CD14-positive monocyte (primary cell): Measurements from ENCODE around the gene ADAMTS13. TPM values are rescaled to one million over a fixed set of nuclear protein-coding genes. Genes with fewer than 3 reads are reported as not detected.
A peak's percentile ranks its signal among the peaks of the same experiment; 100 is the strongest.

ENCODE experiments used
- DNase-seq, 3 donors: peaks; one replicate each; pipeline ENCODE4 v3.0.0-alpha.2; 2011 to 2022
- H2AFZ ChIP-seq: 2 replicates; pipeline ENCODE4 v1.6.0; 2012; ENCODE audit warnings: mild to moderate bottlenecking, low read depth, low read length, inconsistent platforms; ENCODE audit not compliant: insufficient read depth, poor library complexity, severe bottlenecking
- H3K27ac ChIP-seq, 2 donors: 1 replicate in 1 of 2; 2 replicates in 1 of 2; pipeline ENCODE4 v1.5.1; 2012 to 2013; ENCODE audit warnings: low read length in 2 of 2, control low read depth in 1 of 2, inconsistent platforms in 1 of 2, low read depth in 1 of 2, mild to moderate bottlenecking in 1 of 2
- H3K27me3 ChIP-seq, 2 donors: one replicate each; pipeline versions ENCODE4 v1.6.0 to v1.6.1; 2011 to 2013; ENCODE audit warnings: low read length in 2 of 2; ENCODE audit not compliant: control insufficient read depth in 2 of 2, insufficient read depth in 2 of 2
- H3K36me3 ChIP-seq, 2 donors: replicated peaks in 1 of 2; 1 replicate in 1 of 2; 2 replicates in 1 of 2; pipeline versions ENCODE4 v1.5.1 to v1.6.1; 2012 to 2013; ENCODE audit warnings: low read length in 2 of 2, control low read depth in 1 of 2, inconsistent platforms in 1 of 2, mild to moderate bottlenecking in 1 of 2; ENCODE audit not compliant: insufficient read depth in 2 of 2, control insufficient read depth in 1 of 2
- H3K4me1 ChIP-seq, 2 donors: 1 replicate in 1 of 2; 2 replicates in 1 of 2; pipeline versions ENCODE4 v1.5.1 to v1.6.1; 2012 to 2013; ENCODE audit warnings: low read length in 2 of 2, control low read depth in 1 of 2, inconsistent platforms in 1 of 2, mild to moderate bottlenecking in 1 of 2, moderate library complexity in 1 of 2; ENCODE audit not compliant: insufficient read depth in 2 of 2, control insufficient read depth in 1 of 2
- H3K4me2 ChIP-seq: replicated peaks from 2 replicates; pipeline ENCODE3; 2012; ENCODE audit warnings: low read length, moderate library complexity, mild to moderate bottlenecking; ENCODE audit not compliant: poor library complexity, severe bottlenecking; ENCODE audit errors: extremely low read depth
- H3K4me3 ChIP-seq, 3 experiments: fragments of 200-600 bp in 1 of 3; sonication (generic) in 1 of 3; replicated peaks in 1 of 3; 1 replicate in 2 of 3; 2 replicates in 1 of 3; pipeline ENCODE4 v1.5.1; 2011 to 2013; ENCODE audit warnings: low read length in 3 of 3, mild to moderate bottlenecking in 3 of 3, control low read depth in 2 of 3, low read depth in 2 of 3, inconsistent platforms in 1 of 3, moderate library complexity in 1 of 3
- H3K79me2 ChIP-seq: 2 replicates; pipeline ENCODE4 v1.6.0; 2012; ENCODE audit warnings: mild to moderate bottlenecking, control low read depth, inconsistent platforms, low read length, moderate library complexity; ENCODE audit not compliant: insufficient read depth
- H3K9ac ChIP-seq: 2 replicates; pipeline ENCODE4 v1.6.0; 2017; ENCODE audit warnings: low read length, mild to moderate bottlenecking; ENCODE audit not compliant: insufficient read depth, poor library complexity, severe bottlenecking
- H3K9me3 ChIP-seq, 2 donors: replicated peaks in 1 of 2; 1 replicate in 1 of 2; 2 replicates in 1 of 2; pipeline versions ENCODE4 v1.5.1 to v1.6.1; 2012 to 2013; ENCODE audit warnings: low read length in 2 of 2, control low read depth in 1 of 2; ENCODE audit not compliant: control insufficient read depth in 1 of 2, insufficient read depth in 1 of 2
- H4K20me1 ChIP-seq: 2 replicates; pipeline ENCODE4 v1.6.0; 2012; ENCODE audit warnings: mild to moderate bottlenecking, low read length, control low read depth, moderate library complexity; ENCODE audit not compliant: insufficient read depth
- H3K27ac Mint-ChIP-seq, 7 donors: one replicate each; pipeline ENCODE4 v1.8.0; 2020; ENCODE audit warnings: mild to moderate bottlenecking in 7 of 7, mixed read lengths in 7 of 7, moderate library complexity in 6 of 7, inconsistent platforms in 2 of 7
- H3K27me3 Mint-ChIP-seq, 3 donors: one replicate each; pipeline ENCODE4 v1.8.0; 2021 to 2022; ENCODE audit warnings: low read depth in 3 of 3, mild to moderate bottlenecking in 3 of 3, mixed read lengths in 3 of 3, moderate library complexity in 3 of 3, inconsistent platforms in 1 of 3
- H3K36me3 Mint-ChIP-seq, 2 donors: one replicate each; pipeline ENCODE4 v1.8.0; 2020; ENCODE audit warnings: mixed read lengths in 2 of 2, inconsistent platforms in 1 of 2, mild to moderate bottlenecking in 1 of 2
- H3K4me1 Mint-ChIP-seq: one replicate; pipeline ENCODE4 v1.8.0; 2020; ENCODE audit warnings: mild to moderate bottlenecking, mixed read lengths
- H3K4me3 Mint-ChIP-seq, 2 donors: one replicate each; pipeline ENCODE4 v1.8.0; 2020; ENCODE audit warnings: mild to moderate bottlenecking in 2 of 2, mixed read lengths in 2 of 2, moderate library complexity in 1 of 2
- H3K9me3 Mint-ChIP-seq, 7 donors: one replicate each; pipeline ENCODE4 v1.8.0; 2020 to 2022; ENCODE audit warnings: mixed read lengths in 7 of 7, mild to moderate bottlenecking in 6 of 7, moderate library complexity in 6 of 7, inconsistent platforms in 2 of 7
- WGBS: methylation state at CpG from one replicate; pipeline ENCODE4 v1.1.5; 2013; ENCODE audit warnings: missing lambda C conversion rate; ENCODE audit not compliant: insufficient coverage; 5-methylcytosine and 5-hydroxymethylcytosine counted together
- intact Hi-C, 2 donors: fragments of 100-400 bp; cut with micrococcal nuclease; formaldehyde crosslinking; loops; one replicate each; pipeline versions ENCODE4 v1.15.0 to v1.15.1; 2023
- polyA plus RNA-seq, 3 donors: library from polyadenylated mRNA; depleted of rRNA in 1 of 3; unstranded in 2 of 3; stranded (reverse) in 1 of 3; fragments of 300-500 nt in 2 of 3; fragments of >200 nt in 1 of 3; fragmentation: Illumina TruSeq in 2 of 3; gene quantifications; 1 replicate in 2 of 3; 2 replicates in 1 of 3; pipeline ENCODE4 v1.2.3, GENCODE V29; 2012 to 2021
- TF ChIP-seq, protein P1 (sequence below): fragments of 200-600 bp; IDR thresholded peaks from one replicate; pipeline ENCODE4 v1.8.0; 2022; ENCODE audit warnings: antibody characterized with exemption, mild to moderate bottlenecking

The ADAMTS13 gene
- polyA plus RNA-seq, 3 donors, result 0.77 TPM; not detected in 2

DNA sequence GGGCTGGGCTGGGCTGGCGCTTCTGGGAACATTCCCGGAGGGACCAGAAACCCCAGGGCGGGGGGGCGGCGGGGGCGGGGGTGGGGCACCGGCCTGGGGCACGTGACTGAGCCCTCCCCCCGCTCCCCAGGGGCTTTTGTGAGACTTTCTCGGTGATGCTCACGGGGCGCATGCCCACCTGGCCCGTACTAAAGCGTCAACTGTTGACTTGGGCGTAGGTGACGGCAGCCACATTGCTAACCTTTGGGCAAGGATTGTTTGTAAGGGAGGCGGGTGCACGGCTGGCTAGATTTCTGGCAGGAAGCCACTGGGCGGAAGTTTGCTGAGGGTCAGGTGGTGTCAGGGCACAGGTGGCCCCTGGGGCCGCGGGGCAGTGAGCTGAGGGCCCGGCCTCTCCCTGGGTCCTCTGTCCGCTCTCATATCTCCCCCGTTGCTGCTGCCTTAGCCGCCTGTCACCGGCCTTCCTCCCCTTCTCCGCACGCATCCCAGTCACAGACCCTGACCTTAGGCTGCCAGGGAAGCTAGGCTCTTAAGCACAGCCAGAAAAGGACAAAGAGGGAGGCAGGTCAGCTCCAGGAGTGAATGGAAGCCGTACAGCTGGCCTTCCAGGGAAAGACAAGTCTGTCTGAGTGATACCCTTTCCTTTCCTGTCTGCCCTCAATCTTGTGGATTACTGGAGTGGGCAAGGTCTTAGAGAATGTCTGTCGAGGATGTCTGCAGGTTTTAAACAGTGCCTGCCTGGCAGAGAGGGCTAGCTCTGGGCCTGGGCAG is 38.4 kb downstream of the ADAMTS13 start:
- peaks cover 17 to 22% of the 10 kb centered on the region in 2 donors for H3K4me1 ChIP-seq
- H3K27ac Mint-ChIP-seq, result peak overlapping the region in 1 of 7 donors; percentile 54
- intact Hi-C loops, result loop anchor here in 1 of 2 donors (1.0 kb wide), 1 partner anchor 18 kb away; no protein-coding TSS in a partner anchor

GRCh38 chr9:133461975-133462374 is 39.8 kb downstream of the ADAMTS13 start:
- Histone ChIP-seq H3K79me2 (no peaks in the 10 kb centered on the region), H3K36me3 (no peaks in the 10 kb centered on the region), H3K4me3 (no peak overlapping the region), H3K27ac (no peak overlapping the region), H3K4me2 (no peak overlapping the region), H2AFZ (no peak overlapping the region), H4K20me1 (peaks cover 20% of the 10 kb centered on the region), H3K4me1 (peaks cover 17 to 22% of the 10 kb centered on the region in 2 donors), H3K27me3 (peaks cover 0 to 9% of the 10 kb centered on the region in 2 donors), H3K9me3 (no peaks in the 10 kb centered on the region), H3K9ac (no peak overlapping the region)
- Mint-ChIP-seq H3K9me3 (peaks cover 0 to 1% (median 0%) of the 10 kb centered on the region in 7 donors), H3K27ac (peak overlapping the region in 1 of 7 donors; percentile 75), H3K4me3 (peak overlapping the region in 1 of 2 donors; percentile 22), H3K27me3 (peaks cover 13 to 38% (median 16%) of the 10 kb centered on the region in 3 donors), H3K4me1 (peaks cover 21% of the 10 kb centered on the region), H3K36me3 (no peaks in the 10 kb centered on the region)
- intact Hi-C loops, result no loop called here
- WGBS, result 84% methylated on average over 4 of the region's 4 CpGs
- TF ChIP-seq, protein P1, sequence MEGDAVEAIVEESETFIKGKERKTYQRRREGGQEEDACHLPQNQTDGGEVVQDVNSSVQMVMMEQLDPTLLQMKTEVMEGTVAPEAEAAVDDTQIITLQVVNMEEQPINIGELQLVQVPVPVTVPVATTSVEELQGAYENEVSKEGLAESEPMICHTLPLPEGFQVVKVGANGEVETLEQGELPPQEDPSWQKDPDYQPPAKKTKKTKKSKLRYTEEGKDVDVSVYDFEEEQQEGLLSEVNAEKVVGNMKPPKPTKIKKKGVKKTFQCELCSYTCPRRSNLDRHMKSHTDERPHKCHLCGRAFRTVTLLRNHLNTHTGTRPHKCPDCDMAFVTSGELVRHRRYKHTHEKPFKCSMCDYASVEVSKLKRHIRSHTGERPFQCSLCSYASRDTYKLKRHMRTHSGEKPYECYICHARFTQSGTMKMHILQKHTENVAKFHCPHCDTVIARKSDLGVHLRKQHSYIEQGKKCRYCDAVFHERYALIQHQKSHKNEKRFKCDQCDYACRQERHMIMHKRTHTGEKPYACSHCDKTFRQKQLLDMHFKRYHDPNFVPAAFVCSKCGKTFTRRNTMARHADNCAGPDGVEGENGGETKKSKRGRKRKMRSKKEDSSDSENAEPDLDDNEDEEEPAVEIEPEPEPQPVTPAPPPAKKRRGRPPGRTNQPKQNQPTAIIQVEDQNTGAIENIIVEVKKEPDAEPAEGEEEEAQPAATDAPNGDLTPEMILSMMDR, result no peak
- DNase-seq, result no peak

More for the DNA sequence above, 38.4 kb downstream of the ADAMTS13 start:
- no peak overlapping the region for H3K27ac ChIP-seq
- H3K9me3 Mint-ChIP-seq, result peaks cover 0 to 1% (median 0%) of the 10 kb centered on the region in 7 donors
- peaks cover 0 to 9% of the 10 kb centered on the region in 2 donors for H3K27me3 ChIP-seq
- H4K20me1 ChIP-seq, result peaks cover 20% of the 10 kb centered on the region
- no peaks in the 10 kb centered on the region for H3K9me3 ChIP-seq
- TF ChIP-seq, protein P1, result no peak
- DNase-seq, result peak in 1 of 3 donors; percentile 41
- H3K4me2 ChIP-seq, result peak overlapping the region; percentile 85
- 18% methylated on average over 25 of the region's 30 CpGs for WGBS
- peaks cover 13 to 40% (median 15%) of the 10 kb centered on the region in 3 donors for H3K27me3 Mint-ChIP-seq
- peak overlapping the region; percentile 87 for H3K9ac ChIP-seq
- H3K36me3 ChIP-seq, result no peaks in the 10 kb centered on the region
- peaks cover 21% of the 10 kb centered on the region for H3K4me1 Mint-ChIP-seq
- H3K36me3 Mint-ChIP-seq, result no peaks in the 10 kb centered on the region
- peak overlapping the region; percentile 76 to 91 for H3K4me3 Mint-ChIP-seq
- H3K79me2 ChIP-seq, result no peaks in the 10 kb centered on the region
- no peak overlapping the region for H2AFZ ChIP-seq
- peak overlapping the region; percentile 62 to 92 (median 63) for H3K4me3 ChIP-seq
